PFSK-1 (cell line): ENCODE results near the gene MUL1.

ENCODE experiments used
- REST ChIP-seq, 2 experiments: IDR thresholded peaks; 2 replicates each; pipeline versions ENCODE4 v1.6.1 to v1.8.0; 2011 to 2012; ENCODE audit warnings: low read depth in 2 of 2, low read length in 2 of 2, control low read depth in 1 of 2, inconsistent platforms in 1 of 2, mild to moderate bottlenecking in 1 of 2, moderate library complexity in 1 of 2; ENCODE audit not compliant: insufficient read depth in 1 of 2
- SIN3A ChIP-seq: IDR thresholded peaks from 2 replicates; pipeline ENCODE4 v1.6.1; 2012; ENCODE audit warnings: mild to moderate bottlenecking, low read length, moderate library complexity, borderline replicate concordance; ENCODE audit not compliant: insufficient read depth

DNA sequence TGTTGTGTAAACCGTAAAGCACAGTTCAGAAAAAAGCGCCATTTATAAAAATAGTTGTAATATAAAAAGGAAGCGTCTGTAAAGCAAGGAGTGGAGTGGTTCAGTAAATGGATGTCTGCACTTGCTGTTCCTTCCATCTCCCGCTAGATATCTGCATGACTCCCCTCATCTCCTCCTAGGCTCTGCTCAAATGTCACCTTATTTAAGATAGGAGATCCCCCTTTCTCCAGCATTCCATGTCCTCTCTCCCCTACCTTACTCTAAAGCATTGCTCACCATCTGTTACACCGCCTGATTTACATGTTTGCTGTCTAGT lies 745 bp downstream of the MUL1 start:
- TF ChIP-seq SIN3A (no peak), REST (IDR thresholded peaks at IDR 0.05; ENCODE audit: insufficient read depth in 1 of 2, low read depth in 2 of 2, low read length in 2 of 2) (no peak)
